KMS-11 (cell line): Measurements from ENCODE around the gene PLCD1.
"Not testable (repeated sequence)": the region's sequence is repeated elsewhere in the genome, so short reads cannot be mapped to it uniquely, and the experiment has no call there.

Source experiments
- H2AFZ ChIP-seq: fragments of 200-600 bp; sonication (generic); 2 replicates; pipeline ENCODE4 v1.6.1; 2016; ENCODE audit warnings: antibody characterized with exemption, mixed run types, low read depth
- H3K27ac ChIP-seq: fragments of 200-600 bp; sonication (generic); 2 replicates; pipeline ENCODE4 v1.6.1; 2016; ENCODE audit warnings: mild to moderate bottlenecking, mixed run types
- H3K27me3 ChIP-seq: fragments of 200-600 bp; sonication (generic); 2 replicates; pipeline ENCODE4 v1.6.1; 2017; ENCODE audit warnings: mild to moderate bottlenecking, low read depth, mixed run types, moderate library complexity; ENCODE audit not compliant: insufficient read depth
- H3K36me3 ChIP-seq: fragments of 200-600 bp; sonication (generic); 2 replicates; pipeline ENCODE4 v1.6.1; 2017; ENCODE audit warnings: mild to moderate bottlenecking, mixed run types; ENCODE audit not compliant: insufficient read depth
- H3K4me1 ChIP-seq: fragments of 200-600 bp; sonication (generic); 2 replicates; pipeline ENCODE4 v1.6.1; 2016; ENCODE audit warnings: mild to moderate bottlenecking, low read depth, mixed run types; ENCODE audit not compliant: poor library complexity, severe bottlenecking
- H3K4me2 ChIP-seq: fragments of 200-600 bp; sonication (generic); 2 replicates; pipeline ENCODE4 v1.7.0; 2016; ENCODE audit warnings: mild to moderate bottlenecking, mixed run types
- H3K4me3 ChIP-seq: fragments of 200-600 bp; sonication (generic); IDR thresholded peaks from 2 replicates; pipeline ENCODE4 v1.6.1; 2017; ENCODE audit warnings: low read depth, low read length, mixed read lengths; ENCODE audit not compliant: insufficient read depth
- H3K79me2 ChIP-seq: fragments of 200-600 bp; sonication (generic); 2 replicates; pipeline ENCODE4 v1.6.1; 2016; ENCODE audit warnings: low read depth, mixed run types; ENCODE audit not compliant: insufficient read depth
- H3K9ac ChIP-seq: fragments of 200-600 bp; sonication (generic); 2 replicates; pipeline ENCODE4 v1.6.1; 2016; ENCODE audit warnings: mild to moderate bottlenecking, mixed run types
- H4K20me1 ChIP-seq: fragments of 200-600 bp; sonication (generic); 2 replicates; pipeline ENCODE4 v1.6.1; 2016; ENCODE audit warnings: mild to moderate bottlenecking, mixed run types; ENCODE audit not compliant: insufficient read depth
- CTCF ChIP-seq: fragments of 200-600 bp; sonication (generic); conservative IDR thresholded peaks from 2 replicates; pipeline ENCODE4 v1.6.1; 2017; ENCODE audit warnings: low read depth, mild to moderate bottlenecking, antibody characterized with exemption, low read length, moderate library complexity, mixed read lengths

PLCD1 gene

GRCh38 chr3:38029400-38030125 lies at the start of gene PLCD1:
TSS of gene PLCD1 (minus strand) at chr3:38029642. CDS start at chr3:38029539, 103 bp downstream.
- Histone ChIP-seq H3K9ac (no peak within 1 kb of the TSS), H2AFZ (no peak within 1 kb of the TSS), H3K4me3 (no peak within 1 kb of the TSS), H3K27ac (no peak within 1 kb of the TSS), H3K79me2 (no peaks in the 10 kb centered on the region), H3K4me2 (no peak within 1 kb of the TSS), H3K27me3 (no peaks in the 10 kb centered on the region), H4K20me1 (no peaks in the 10 kb centered on the region), H3K4me1 (peaks cover 5% of the 10 kb centered on the region), H3K36me3 (no peaks in the 10 kb centered on the region)
- no peak for TF ChIP-seq CTCF

GRCh38 chr3:38077073-38077472 lies 47.6 kb upstream of the PLCD1 start:
- not testable (repeated sequence) for H4K20me1 ChIP-seq, H3K9ac ChIP-seq, H3K4me1 ChIP-seq, H3K4me3 ChIP-seq, H3K4me2 ChIP-seq, H3K27ac ChIP-seq, H2AFZ ChIP-seq, H3K27me3 ChIP-seq, H3K79me2 ChIP-seq, H3K36me3 ChIP-seq

GRCh38 chr3:38070013-38070412 lies 40.6 kb upstream of the PLCD1 start:
- no peaks in the 10 kb centered on the region for H3K4me1 ChIP-seq
- no peak overlapping the region for H3K4me2 ChIP-seq
- no peak overlapping the region for H3K4me3 ChIP-seq
- no peak overlapping the region for H2AFZ ChIP-seq
- no peaks in the 10 kb centered on the region for H3K79me2 ChIP-seq
- H3K27me3 ChIP-seq, result no peaks in the 10 kb centered on the region
- H3K27ac ChIP-seq, result no peak overlapping the region
- H3K36me3 ChIP-seq, result no peaks in the 10 kb centered on the region
- no peak overlapping the region for H3K9ac ChIP-seq
- no peaks in the 10 kb centered on the region for H4K20me1 ChIP-seq
- TF ChIP-seq CTCF, result no peak

- Histone ChIP-seq H3K9ac (no peak overlapping the region), H3K4me1 (no peaks in the 10 kb centered on the region), H4K20me1 (no peaks in the 10 kb centered on the region), H2AFZ (no peak overlapping the region), H3K79me2 (no peaks in the 10 kb centered on the region), H3K4me3 (no peak overlapping the region), H3K27ac (no peak overlapping the region), H3K27me3 (no peaks in the 10 kb centered on the region), H3K4me2 (no peak overlapping the region), H3K36me3 (no peaks in the 10 kb centered on the region)
- no peak for TF ChIP-seq CTCF
Observed at GRCh38 chr3:38067508-38068233, 38.2 kb upstream of the PLCD1 start.

- not testable (repeated sequence) for H3K36me3 ChIP-seq, H4K20me1 ChIP-seq, H3K4me1 ChIP-seq, H3K27me3 ChIP-seq, H3K9ac ChIP-seq, H2AFZ ChIP-seq, H3K79me2 ChIP-seq, H3K4me3 ChIP-seq, H3K4me2 ChIP-seq, H3K27ac ChIP-seq
Observed at GRCh38 chr3:38064453-38064852, 35.0 kb upstream of the PLCD1 start.
